HepG2 (cell line): ENCODE measurements around the gene ELP5. TPM values are rescaled to one million over a fixed set of nuclear protein-coding genes. Genes with fewer than 3 reads are reported as not detected.

ENCODE experiments used
- ASH2L ChIP-seq: fragments of 300-600, 200-600 bp; sonication (generic); IDR thresholded peaks from 2 replicates; pipeline ENCODE4 v1.7.0; 2017; ENCODE audit warnings: low read depth, mild to moderate bottlenecking, moderate library complexity, mixed read lengths, low read length; ENCODE audit not compliant: insufficient read length
- BCL6 ChIP-seq: IDR thresholded peaks from 2 replicates; pipeline ENCODE4 v1.6.1; 2016; ENCODE audit warnings: missing genetic modification reagents, missing compliant biosample characterization
- BHLHE40 ChIP-seq: IDR thresholded peaks from 2 replicates; pipeline ENCODE4 v1.6.1; 2011; ENCODE audit warnings: low read length, improper control_type of control experiment
- ELF3 ChIP-seq: IDR thresholded peaks from 2 replicates; pipeline ENCODE4 v1.6.1; 2016; ENCODE audit warnings: missing genetic modification reagents, missing compliant biosample characterization
- MBNL3 ChIP-seq: fragments of 250-450 bp; sonication (Bioruptor Pico); conservative IDR thresholded peaks from 2 replicates; pipeline ENCODE4 v1.8.0; 2022; ENCODE audit warnings: mild to moderate bottlenecking, inconsistent platforms
- NKX3-1 ChIP-seq: sonication (generic); formaldehyde crosslinking; IDR thresholded peaks from 2 replicates; pipeline ENCODE4 v1.5.0; 2020; ENCODE audit warnings: missing genetic modification reagents
- PRPF4 ChIP-seq: fragments of 200-400 bp; formaldehyde crosslinking; IDR thresholded peaks from 2 replicates; pipeline ENCODE4 v1.6.1; 2016; ENCODE audit warnings: low read length, low read depth; ENCODE audit not compliant: poor library complexity, severe bottlenecking
- SNAPC2 ChIP-seq: sonication (generic); formaldehyde crosslinking; IDR thresholded peaks from 2 replicates; pipeline ENCODE4 v1.8.1; 2022; ENCODE audit warnings: mild to moderate bottlenecking, missing genetic modification reagents
- TAF1 ChIP-seq: sonication (generic); formaldehyde crosslinking; IDR thresholded peaks from 2 replicates; pipeline ENCODE4 v1.4.0; 2020; ENCODE audit warnings: missing genetic modification reagents
- TCF12 ChIP-seq, 2 experiments: fragments of 450-650 bp in 1 of 2; sonication (generic) in 1 of 2; formaldehyde crosslinking in 1 of 2; IDR thresholded peaks; 2 replicates each; pipeline versions ENCODE4 v1.6.1 to v1.8.0; 2017 to 2022; ENCODE audit warnings: antibody characterized with exemption in 1 of 2, mild to moderate bottlenecking in 1 of 2, missing genetic modification reagents in 1 of 2, moderate library complexity in 1 of 2
- WIZ ChIP-seq: sonication (generic); formaldehyde crosslinking; IDR thresholded peaks from 2 replicates; pipeline ENCODE4 v1.5.1; 2020; ENCODE audit warnings: mild to moderate bottlenecking, missing genetic modification reagents
- ZNF232 ChIP-seq: sonication (generic); formaldehyde crosslinking; IDR thresholded peaks from 2 replicates; pipeline ENCODE4 v1.4.0; 2020; ENCODE audit warnings: missing genetic modification reagents, borderline replicate concordance
- ZNF33B ChIP-seq: sonication (generic); formaldehyde crosslinking; IDR thresholded peaks from 2 replicates; pipeline ENCODE4 v1.5.1; 2020; ENCODE audit warnings: mild to moderate bottlenecking, missing genetic modification reagents
- ZNF781 ChIP-seq: sonication (generic); formaldehyde crosslinking; IDR thresholded peaks from 2 replicates; pipeline ENCODE4 v1.5.1; 2020; ENCODE audit warnings: borderline replicate concordance, mild to moderate bottlenecking, missing genetic modification reagents; ENCODE audit errors: not compliant biosample characterization
- ZNF841 ChIP-seq: sonication (generic); formaldehyde crosslinking; IDR thresholded peaks from 2 replicates; pipeline ENCODE4 v1.8.1; 2023; ENCODE audit warnings: missing genetic modification reagents, borderline replicate concordance
- polyA plus RNA-seq, 8 experiments: library from polyadenylated mRNA; depleted of rRNA in 3 of 8; stranded (reverse) in 7 of 8; unstranded in 1 of 8; fragments of >200 nt; fragmentation: Illumina TruSeq in 4 of 8; extraction: Trizol in 4 of 8; gene quantifications; 2 replicates each; pipeline versions ENCODE4 v1.2.1 to v1.2.3, GENCODE V29; 2011 to 2016; ENCODE audit warnings: low read depth in 4 of 8, missing spikeins in 1 of 8, mixed read lengths in 1 of 8; ENCODE audit not compliant: insufficient read depth in 1 of 8
- total RNA-seq, 5 experiments: library from RNA; depleted of rRNA; stranded (reverse); fragments of >200 nt; fragmentation: Illumina TruSeq; extraction: Trizol; gene quantifications; 2 replicates each; pipeline ENCODE4 v1.2.3, GENCODE V29; 2016; ENCODE audit warnings: low read depth in 1 of 5
- TF ChIP-seq, protein P1 (sequence below): sonication (generic); formaldehyde crosslinking; IDR thresholded peaks from 2 replicates; pipeline ENCODE4 v1.9.0; 2022; ENCODE audit warnings: missing genetic modification reagents, mild to moderate bottlenecking, borderline replicate concordance
- TF ChIP-seq, protein P2 (sequence below): sonication (generic); formaldehyde crosslinking; IDR thresholded peaks from 2 replicates; pipeline ENCODE4 v1.5.0; 2020; ENCODE audit warnings: missing genetic modification reagents
- TF ChIP-seq, protein P3 (sequence below): sonication (generic); formaldehyde crosslinking; IDR thresholded peaks from 2 replicates; pipeline ENCODE4 v1.5.1; 2020; ENCODE audit warnings: mild to moderate bottlenecking, missing genetic modification reagents, moderate library complexity
- TF ChIP-seq, protein P4 (sequence below): sonication (generic); formaldehyde crosslinking; IDR thresholded peaks from 2 replicates; pipeline ENCODE4 v1.4.0; 2020; ENCODE audit warnings: missing genetic modification reagents, mild to moderate bottlenecking, borderline replicate concordance

The ELP5 gene
- total and polyA plus RNA-seq, 2 of the 13 experiments (the other 11 are each of a cell fraction or from before 2014, with no cell fraction given), result 67.6 to 69.8 TPM

DNA sequence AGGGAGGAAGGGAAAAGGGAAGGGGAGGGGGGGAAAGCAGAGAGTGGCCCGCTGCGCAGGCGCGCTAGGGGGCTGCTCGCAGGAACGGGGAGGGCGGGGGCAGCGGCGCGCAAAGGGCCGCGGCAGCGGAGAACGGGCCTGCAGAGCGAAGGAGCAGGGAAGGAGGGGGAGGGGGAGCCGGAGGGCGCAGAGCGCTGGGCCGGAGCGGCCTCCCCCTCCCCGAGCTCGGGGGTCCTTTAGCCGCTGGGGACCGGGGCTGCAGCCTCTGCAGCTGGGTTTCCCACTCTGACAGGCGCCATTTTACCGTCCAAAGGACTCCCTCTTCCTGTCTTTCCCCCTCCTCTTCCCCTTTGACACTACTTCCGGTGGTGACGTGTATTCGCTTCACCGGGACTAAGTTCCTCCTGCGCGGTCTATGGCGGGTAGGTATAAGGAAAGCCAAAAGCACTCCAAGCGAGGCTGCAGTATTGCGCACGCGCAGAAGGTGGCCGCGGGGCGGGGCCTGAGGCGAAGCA is 297 bp upstream of the ELP5 start, which contains the start of gene CTDNEP1 (continued):
- TF ChIP-seq, protein P1, sequence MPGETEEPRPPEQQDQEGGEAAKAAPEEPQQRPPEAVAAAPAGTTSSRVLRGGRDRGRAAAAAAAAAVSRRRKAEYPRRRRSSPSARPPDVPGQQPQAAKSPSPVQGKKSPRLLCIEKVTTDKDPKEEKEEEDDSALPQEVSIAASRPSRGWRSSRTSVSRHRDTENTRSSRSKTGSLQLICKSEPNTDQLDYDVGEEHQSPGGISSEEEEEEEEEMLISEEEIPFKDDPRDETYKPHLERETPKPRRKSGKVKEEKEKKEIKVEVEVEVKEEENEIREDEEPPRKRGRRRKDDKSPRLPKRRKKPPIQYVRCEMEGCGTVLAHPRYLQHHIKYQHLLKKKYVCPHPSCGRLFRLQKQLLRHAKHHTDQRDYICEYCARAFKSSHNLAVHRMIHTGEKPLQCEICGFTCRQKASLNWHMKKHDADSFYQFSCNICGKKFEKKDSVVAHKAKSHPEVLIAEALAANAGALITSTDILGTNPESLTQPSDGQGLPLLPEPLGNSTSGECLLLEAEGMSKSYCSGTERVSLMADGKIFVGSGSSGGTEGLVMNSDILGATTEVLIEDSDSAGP, result no peak
- TF ChIP-seq TAF1 (CRISPR knock-in tag) (peak; percentile 61; the same call in 1 of the 2 replicates), TCF12 (IDR thresholded peaks at IDR 0.05) (no peak), TCF12 (CRISPR knock-in tag; IDR thresholded peaks at IDR 0.05) (no peak; the same call in 1 of the 2 replicates), NKX3-1 (CRISPR knock-in tag) (0 out of 2 replicates have a peak, but pooled peaks have one; percentile 33), PRPF4 (no peak), MBNL3 (CRISPR knock-in tag) (no peak), WIZ (CRISPR knock-in tag) (0 out of 2 replicates have a peak, but pooled peaks have one; percentile 37), ZNF232 (no peak), ZNF781 (CRISPR knock-in tag) (peak; percentile 8), SNAPC2 (CRISPR knock-in tag) (no peak), BCL6 (CRISPR knock-in tag) (0 out of 2 replicates have a peak, but pooled peaks have one; percentile 17), ZNF33B (CRISPR knock-in tag) (0 out of 2 replicates have a peak, but pooled peaks have one; percentile 11), ZNF841 (CRISPR knock-in tag) (no peak), ASH2L (peak; percentile 23), BHLHE40 (no peak), ELF3 (CRISPR knock-in tag) (peak; percentile 56; the same call in 1 of the 2 replicates)
- TF ChIP-seq, protein P2, sequence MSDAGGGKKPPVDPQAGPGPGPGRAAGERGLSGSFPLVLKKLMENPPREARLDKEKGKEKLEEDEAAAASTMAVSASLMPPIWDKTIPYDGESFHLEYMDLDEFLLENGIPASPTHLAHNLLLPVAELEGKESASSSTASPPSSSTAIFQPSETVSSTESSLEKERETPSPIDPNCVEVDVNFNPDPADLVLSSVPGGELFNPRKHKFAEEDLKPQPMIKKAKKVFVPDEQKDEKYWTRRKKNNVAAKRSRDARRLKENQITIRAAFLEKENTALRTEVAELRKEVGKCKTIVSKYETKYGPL (CRISPR knock-in tag), result no peak
- TF ChIP-seq, protein P3, sequence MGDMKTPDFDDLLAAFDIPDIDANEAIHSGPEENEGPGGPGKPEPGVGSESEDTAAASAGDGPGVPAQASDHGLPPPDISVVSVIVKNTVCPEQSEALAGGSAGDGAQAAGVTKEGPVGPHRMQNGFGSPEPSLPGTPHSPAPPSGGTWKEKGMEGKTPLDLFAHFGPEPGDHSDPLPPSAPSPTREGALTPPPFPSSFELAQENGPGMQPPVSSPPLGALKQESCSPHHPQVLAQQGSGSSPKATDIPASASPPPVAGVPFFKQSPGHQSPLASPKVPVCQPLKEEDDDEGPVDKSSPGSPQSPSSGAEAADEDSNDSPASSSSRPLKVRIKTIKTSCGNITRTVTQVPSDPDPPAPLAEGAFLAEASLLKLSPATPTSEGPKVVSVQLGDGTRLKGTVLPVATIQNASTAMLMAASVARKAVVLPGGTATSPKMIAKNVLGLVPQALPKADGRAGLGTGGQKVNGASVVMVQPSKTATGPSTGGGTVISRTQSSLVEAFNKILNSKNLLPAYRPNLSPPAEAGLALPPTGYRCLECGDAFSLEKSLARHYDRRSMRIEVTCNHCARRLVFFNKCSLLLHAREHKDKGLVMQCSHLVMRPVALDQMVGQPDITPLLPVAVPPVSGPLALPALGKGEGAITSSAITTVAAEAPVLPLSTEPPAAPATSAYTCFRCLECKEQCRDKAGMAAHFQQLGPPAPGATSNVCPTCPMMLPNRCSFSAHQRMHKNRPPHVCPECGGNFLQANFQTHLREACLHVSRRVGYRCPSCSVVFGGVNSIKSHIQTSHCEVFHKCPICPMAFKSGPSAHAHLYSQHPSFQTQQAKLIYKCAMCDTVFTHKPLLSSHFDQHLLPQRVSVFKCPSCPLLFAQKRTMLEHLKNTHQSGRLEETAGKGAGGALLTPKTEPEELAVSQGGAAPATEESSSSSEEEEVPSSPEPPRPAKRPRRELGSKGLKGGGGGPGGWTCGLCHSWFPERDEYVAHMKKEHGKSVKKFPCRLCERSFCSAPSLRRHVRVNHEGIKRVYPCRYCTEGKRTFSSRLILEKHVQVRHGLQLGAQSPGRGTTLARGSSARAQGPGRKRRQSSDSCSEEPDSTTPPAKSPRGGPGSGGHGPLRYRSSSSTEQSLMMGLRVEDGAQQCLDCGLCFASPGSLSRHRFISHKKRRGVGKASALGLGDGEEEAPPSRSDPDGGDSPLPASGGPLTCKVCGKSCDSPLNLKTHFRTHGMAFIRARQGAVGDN, result no peak
- TF ChIP-seq, protein P4, sequence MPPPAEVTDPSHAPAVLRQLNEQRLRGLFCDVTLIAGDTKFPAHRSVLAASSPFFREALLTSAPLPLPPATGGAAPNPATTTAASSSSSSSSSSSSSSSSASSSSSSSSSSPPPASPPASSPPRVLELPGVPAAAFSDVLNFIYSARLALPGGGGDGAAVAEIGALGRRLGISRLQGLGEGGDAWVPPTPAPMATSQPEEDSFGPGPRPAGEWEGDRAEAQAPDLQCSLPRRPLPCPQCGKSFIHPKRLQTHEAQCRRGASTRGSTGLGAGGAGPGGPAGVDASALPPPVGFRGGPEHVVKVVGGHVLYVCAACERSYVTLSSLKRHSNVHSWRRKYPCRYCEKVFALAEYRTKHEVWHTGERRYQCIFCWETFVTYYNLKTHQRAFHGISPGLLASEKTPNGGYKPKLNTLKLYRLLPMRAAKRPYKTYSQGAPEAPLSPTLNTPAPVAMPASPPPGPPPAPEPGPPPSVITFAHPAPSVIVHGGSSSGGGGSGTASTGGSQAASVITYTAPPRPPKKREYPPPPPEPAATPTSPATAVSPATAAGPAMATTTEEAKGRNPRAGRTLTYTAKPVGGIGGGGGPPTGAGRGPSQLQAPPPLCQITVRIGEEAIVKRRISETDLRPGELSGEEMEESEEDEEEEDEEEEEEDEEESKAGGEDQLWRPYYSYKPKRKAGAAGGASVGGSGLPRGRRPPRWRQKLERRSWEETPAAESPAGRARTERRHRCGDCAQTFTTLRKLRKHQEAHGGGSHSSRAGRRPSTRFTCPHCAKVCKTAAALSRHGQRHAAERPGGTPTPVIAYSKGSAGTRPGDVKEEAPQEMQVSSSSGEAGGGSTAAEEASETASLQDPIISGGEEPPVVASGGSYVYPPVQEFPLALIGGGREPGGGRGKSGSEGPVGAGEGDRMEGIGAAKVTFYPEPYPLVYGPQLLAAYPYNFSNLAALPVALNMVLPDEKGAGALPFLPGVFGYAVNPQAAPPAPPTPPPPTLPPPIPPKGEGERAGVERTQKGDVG (CRISPR knock-in tag), result no peak
